UCSD-AML1 (cell line): Measurements from ENCODE around the gene C3orf80.
"Not testable (repeated sequence)": the region's sequence is repeated elsewhere in the genome, so short reads cannot be mapped to it uniquely, and the experiment has no call there.

Experiments used
- DNase-seq: peaks from one replicate; lab custom pipeline; 2025; ENCODE audit not compliant: unreplicated experiment; lab: John Stamatoyannopoulos, UW

The C3orf80 gene

GRCh38 chr3:160225176-160226025, at the start of gene C3orf80:
Gene C3orf80 (plus strand): TSS chr3:160225422. CDS start chr3:160225636, 214 bp downstream.
- peak; percentile 65 for DNase-seq

- DNase-seq = no peak
These were observed 48.3 kb upstream of the C3orf80 start for GRCh38 chr3:160176923-160177322.

- not testable (repeated sequence) for DNase-seq
These were observed 46.6 kb upstream of the C3orf80 start for GRCh38 chr3:160178661-160179060.

- DNase-seq = not testable (repeated sequence)
These were observed 45.8 kb upstream of the C3orf80 start for GRCh38 chr3:160179403-160179802.

GRCh38 chr3:160179906-160180305, 45.3 kb upstream of the C3orf80 start:
- no peak for DNase-seq

GRCh38 chr3:160180581-160181216, 44.5 kb upstream of the C3orf80 start:
- DNase-seq = peak; percentile 50

- no peak for DNase-seq
These were observed 41.7 kb upstream of the C3orf80 start for GRCh38 chr3:160183345-160184076.

GRCh38 chr3:160184655-160185054, 40.6 kb upstream of the C3orf80 start:
- DNase-seq = no peak

GRCh38 chr3:160185751-160186150, 39.5 kb upstream of the C3orf80 start:
- DNase-seq = no peak

GRCh38 chr3:160187288-160187687, 37.9 kb upstream of the C3orf80 start:
- DNase-seq = no peak

- no peak for DNase-seq
These were observed 32.8 kb upstream of the C3orf80 start for GRCh38 chr3:160192310-160193029.

GRCh38 chr3:160193644-160194192, 31.5 kb upstream of the C3orf80 start:
- DNase-seq = no peak

- DNase-seq = no peak
These were observed 30.8 kb upstream of the C3orf80 start for GRCh38 chr3:160194438-160194837.

GRCh38 chr3:160195106-160195505, 30.1 kb upstream of the C3orf80 start:
- no peak for DNase-seq

- no peak for DNase-seq
These were observed 28.6 kb upstream of the C3orf80 start for GRCh38 chr3:160196511-160197104.

GRCh38 chr3:160199108-160199507, 26.1 kb upstream of the C3orf80 start:
- DNase-seq = no peak

- DNase-seq = no peak
These were observed 24.9 kb upstream of the C3orf80 start for GRCh38 chr3:160200353-160200752.

- DNase-seq = not testable (repeated sequence)
These were observed 20.7 kb upstream of the C3orf80 start for GRCh38 chr3:160204396-160205011.

- DNase-seq = no peak
These were observed 19.6 kb upstream of the C3orf80 start for GRCh38 chr3:160205606-160206005.

- no peak for DNase-seq
These were observed 14.9 kb upstream of the C3orf80 start for GRCh38 chr3:160210341-160210740.
